ENCODE measurements around the gene RGR. TPM values are rescaled to one million over a fixed set of nuclear protein-coding genes. Genes with fewer than 3 reads are reported as not detected.
A peak's percentile ranks its signal among the peaks of the same experiment; 100 is the strongest.

RGR gene
- 1 to 10 TPM in 1 of 5 donors, under 1 TPM in 1, not detected in 3; 0.27 to 1.3 TPM for polyA plus RNA-seq (ENCODE audit: insufficient read depth in 1 of 5, insufficient read length in 5 of 5, low replicate concordance in 1 of 5)
- long read RNA-seq, donor 1 = 0 reads
- long read RNA-seq, donor 2 = 0 reads
- long read RNA-seq, donor 3 = 0 reads
- long read RNA-seq, donor 4 = 0 reads
- long read RNA-seq, donor 5 = 0 reads
- long read RNA-seq, donor 6 = 0 reads
- long read RNA-seq, donor 7 = 0 reads
- long read RNA-seq, donor 8 = 0 reads

GRCh38 chr10:84244651-84245270 lies at the start of gene RGR:
Gene RGR (plus strand): TSS chr10:84245053. CDS start chr10:84245091, 38 bp downstream.
- peak; percentile 27 to 45 for DNase-seq

- DNase-seq = no peak
Observed at GRCh38 chr10:84196083-84196482, 48.8 kb upstream of the RGR start.

- DNase-seq = no peak
Observed at GRCh38 chr10:84196941-84197340, 47.9 kb upstream of the RGR start.

DNA sequence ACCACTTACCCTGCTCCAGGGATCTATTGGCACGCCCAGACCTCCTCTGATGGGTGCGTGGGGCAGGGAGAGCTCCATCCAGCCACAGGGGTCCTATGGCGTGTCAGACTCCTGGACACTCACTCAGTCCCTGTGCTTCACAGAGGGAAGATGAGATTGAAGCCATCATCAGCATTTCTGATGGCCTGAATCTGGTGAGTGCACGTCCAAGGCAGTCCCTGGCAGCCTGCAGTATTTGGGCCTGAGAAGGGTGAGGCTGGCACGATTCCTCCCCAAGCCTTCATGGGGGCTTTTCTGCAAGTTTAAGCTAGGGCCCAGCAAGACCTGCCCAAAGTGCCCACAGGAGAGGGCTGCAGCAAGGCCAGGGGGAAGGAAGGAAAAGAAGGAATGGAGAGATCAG lies 47.2 kb upstream of the RGR start:
- DNase-seq = no peak

DNA sequence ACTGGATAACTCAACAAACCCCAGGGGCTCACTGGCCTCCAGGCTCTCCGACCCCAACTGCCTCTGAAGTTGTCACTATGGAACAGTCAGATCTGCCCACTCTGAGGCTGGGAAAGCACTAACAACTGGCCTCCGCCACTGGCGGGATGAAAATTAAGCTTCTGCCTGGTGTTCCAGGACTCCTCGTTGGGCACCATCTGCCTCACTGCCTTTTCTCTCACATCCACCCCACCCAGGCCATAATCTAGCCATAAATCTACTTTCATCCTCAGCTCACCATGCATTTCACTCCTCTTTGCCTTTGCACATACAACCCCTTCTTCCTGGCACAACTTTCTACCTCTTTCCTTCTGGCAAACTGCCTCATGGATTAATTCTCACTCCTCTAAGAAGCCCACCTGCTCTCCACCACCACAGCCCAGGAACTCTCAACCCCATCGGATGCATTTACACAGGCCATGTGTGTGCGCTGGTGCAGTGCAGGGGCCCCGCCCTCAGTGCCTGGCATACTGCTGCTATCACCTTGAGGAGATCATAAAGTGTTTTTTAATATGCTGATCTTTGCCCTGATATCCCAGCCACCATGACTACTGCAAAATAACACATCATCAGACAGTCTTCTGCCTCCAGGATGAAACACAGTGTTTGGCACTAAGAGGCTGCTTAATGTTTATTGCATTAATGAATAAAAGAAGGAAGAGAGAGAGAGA lies 46.5 kb upstream of the RGR start:
- no peak for DNase-seq

GRCh38 chr10:84200537-84201243 lies 44.2 kb upstream of the RGR start:
- no peak for DNase-seq

- no peak for DNase-seq
Observed at GRCh38 chr10:84201244-84201606, 43.6 kb upstream of the RGR start.

- no peak for DNase-seq
Observed at GRCh38 chr10:84201682-84202081, 43.2 kb upstream of the RGR start.

DNA sequence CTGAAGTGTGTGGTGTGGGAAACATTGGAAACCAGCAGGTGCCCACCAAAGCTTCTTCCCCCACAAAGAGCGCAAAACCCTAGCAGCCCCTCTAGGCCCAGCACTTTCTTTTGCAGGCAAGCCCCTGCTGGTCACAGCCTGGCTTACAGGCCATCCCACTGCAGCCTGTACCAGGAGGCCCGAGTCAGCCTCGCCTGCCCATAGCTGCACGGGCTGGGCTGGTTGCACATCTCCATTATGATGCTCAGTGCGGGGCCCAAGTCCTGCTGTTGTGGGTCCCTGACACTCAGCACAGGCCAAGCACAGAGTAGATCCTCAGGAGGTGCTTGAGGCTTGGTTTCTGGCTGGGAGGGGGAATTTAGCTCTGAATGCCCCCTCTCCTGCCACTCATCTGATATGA lies 42.5 kb upstream of the RGR start:
- no peak for DNase-seq

GRCh38 chr10:84204122-84204521 lies 40.7 kb upstream of the RGR start:
- no peak for DNase-seq

GRCh38 chr10:84204610-84205009 lies 40.2 kb upstream of the RGR start:
- no peak for DNase-seq

DNA sequence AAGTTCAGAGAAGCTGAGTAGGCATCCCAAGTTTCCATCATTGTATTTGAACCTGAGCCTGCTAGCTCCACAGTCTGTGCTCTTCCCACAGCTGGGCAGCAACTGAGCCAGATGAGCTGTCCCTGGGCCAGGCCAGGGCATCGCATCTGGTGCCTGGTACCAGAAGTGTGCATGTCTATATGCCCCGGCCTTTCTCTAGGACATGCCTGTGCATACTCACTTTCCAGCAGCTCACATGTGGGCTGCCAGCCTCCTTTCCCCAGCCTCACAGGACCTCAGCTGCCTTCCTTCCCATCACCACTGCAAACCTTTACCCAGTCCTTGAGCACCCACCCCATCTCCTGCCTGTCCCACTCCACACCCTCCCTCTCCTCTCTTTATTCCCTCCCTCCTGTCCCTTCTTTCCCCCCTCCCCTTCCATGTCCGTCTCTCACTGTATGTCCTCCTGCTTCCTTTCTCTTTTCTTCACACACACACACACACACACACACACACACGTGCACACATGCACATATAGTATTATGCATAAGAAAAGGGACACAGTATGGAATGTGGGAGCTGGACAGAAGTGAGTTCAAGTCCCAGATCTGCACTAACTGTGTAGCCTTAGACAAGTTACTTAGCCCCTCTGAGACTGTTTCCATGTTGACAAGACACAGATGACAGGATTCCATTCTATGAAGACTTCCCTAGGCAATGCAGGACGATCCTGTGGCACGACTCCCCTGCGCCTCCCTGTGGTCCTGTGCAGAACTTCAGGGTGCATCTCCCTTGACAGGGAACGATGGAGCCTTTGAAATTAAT lies 39.6 kb upstream of the RGR start:
- no peak for DNase-seq

DNA sequence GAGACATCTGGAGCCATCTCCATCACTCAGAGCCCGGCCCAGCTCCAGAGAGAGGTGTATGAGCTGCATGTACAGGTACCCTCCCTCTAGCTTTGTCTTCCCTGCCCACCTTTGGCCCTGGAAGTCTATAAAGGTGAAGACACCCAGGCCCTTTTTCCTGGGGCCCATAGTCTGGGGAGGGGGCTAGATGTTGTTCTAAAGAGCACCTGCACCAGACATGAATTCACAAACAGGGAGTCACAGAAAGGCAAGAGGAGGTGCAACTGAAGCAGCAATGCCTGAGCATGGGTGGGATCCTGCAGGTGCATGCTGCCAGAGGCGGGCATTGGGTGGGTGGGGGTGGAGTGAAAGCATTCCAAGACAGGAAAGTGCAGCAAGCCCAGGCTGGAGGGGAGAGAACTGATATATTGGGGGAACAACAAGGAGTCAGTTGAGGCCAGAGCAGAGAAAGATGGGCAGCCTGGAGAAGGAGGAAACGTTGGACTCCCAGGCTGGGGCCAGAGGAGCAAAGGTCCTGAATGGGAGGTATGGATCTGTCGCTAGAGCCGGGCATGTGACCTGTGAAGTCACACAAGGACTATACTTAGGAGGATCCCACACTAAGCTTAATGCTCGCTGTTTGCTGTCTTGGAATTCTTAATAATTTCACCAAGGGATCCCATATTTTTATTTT lies 38.9 kb upstream of the RGR start:
- no peak for DNase-seq

GRCh38 chr10:84208023-84208422 lies 36.8 kb upstream of the RGR start:
- DNase-seq = no peak

- DNase-seq = no peak
Observed at GRCh38 chr10:84211566-84211965, 33.3 kb upstream of the RGR start.

DNA sequence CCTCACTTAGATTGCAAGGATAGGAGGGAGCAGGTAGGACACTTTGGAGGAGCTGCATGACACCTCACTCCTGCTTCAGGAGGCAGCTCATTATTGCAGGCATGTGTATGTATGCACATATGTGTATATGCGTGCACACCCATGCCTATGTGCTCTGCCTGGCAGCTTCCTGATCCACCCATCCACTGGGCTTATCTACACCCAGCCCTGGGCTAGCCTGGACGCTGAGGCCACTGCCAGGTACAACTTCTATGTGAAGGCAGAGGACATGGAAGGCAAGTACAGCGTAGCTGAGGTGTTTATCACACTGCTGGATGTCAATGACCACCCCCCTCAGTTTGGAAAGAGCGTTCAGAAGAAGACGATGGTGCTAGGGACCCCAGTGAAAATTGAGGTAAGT lies 32.8 kb upstream of the RGR start:
- no peak for DNase-seq

DNA sequence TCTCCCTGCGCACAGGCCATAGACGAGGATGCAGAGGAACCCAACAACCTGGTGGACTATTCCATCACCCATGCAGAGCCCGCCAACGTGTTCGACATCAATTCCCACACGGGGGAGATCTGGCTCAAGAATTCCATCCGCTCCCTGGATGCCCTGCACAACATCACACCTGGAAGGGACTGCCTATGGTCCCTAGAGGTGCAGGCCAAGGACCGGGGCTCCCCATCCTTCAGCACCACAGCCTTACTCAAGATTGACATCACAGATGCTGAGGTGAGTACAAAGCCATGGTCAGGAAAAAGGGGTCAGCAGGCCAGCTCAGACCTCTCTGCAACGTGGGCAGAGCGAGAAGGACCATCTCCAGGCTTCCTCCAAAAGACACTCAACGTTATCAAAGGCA lies 31.8 kb upstream of the RGR start:
- DNase-seq = no peak

DNA sequence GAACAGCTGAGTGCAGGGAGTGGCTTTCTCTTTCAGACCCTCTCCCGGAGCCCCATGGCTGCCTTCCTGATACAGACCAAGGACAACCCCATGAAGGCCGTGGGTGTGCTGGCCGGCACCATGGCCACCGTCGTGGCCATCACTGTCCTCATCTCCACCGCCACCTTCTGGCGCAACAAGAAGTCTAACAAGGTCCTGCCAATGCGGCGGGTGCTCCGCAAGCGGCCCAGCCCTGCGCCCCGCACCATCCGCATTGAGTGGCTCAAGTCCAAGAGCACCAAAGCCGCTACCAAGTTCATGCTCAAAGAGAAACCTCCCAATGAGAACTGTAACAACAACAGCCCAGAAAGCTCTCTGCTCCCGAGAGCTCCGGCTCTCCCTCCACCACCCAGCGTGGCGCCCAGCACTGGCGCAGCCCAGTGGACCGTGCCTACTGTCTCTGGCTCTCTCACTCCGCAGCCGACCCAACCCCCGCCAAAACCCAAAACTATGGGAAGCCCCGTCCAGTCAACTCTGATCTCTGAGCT lies 30.7 kb upstream of the RGR start:
- no peak for DNase-seq

- DNase-seq = no peak
Observed at GRCh38 chr10:84214612-84215235, 30.1 kb upstream of the RGR start.

GRCh38 chr10:84216834-84217233 lies 28.0 kb upstream of the RGR start:
- DNase-seq = no peak

GRCh38 chr10:84217746-84218145 lies 27.1 kb upstream of the RGR start:
- no peak for DNase-seq
